ENCODE data around the gene CPNE7. TPM values are rescaled to one million over a fixed set of nuclear protein-coding genes. Genes with fewer than 3 reads are reported as not detected.

Gene CPNE7
- polyA plus RNA-seq, 4 donors: 0.22 to 20.3 (median 7.9) TPM

DNA sequence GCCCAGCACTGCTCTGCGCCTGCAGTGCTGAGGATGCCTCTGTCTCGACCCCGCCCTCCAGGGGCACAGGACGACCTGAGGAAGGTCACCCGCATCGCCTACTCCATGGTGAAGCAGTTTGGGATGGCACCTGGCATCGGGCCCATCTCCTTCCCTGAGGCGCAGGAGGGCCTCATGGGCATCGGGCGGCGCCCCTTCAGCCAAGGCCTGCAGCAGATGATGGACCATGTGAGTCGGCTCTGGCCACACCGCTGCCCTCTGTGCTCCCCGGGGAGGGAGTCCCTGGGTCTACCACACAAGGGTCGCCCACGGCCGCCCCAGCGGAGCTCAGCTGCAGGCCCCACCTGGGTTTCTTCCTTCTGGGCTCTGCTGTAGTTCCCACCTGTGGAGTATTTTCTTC, 21.8 kb upstream of the CPNE7 start:
- no peaks in the 10 kb centered on the region for H3K9me3 ChIP-seq (ENCODE audit: control insufficient read depth in 2 of 2, insufficient read depth in 1 of 2, low read depth in 1 of 2, low read length in 1 of 2)
- 91 to 93% (median 92%) methylated on average over 11 to 18 of the region's 18 CpGs for WGBS, 3 donors
- H3K27ac ChIP-seq (ENCODE audit: low read depth in 1 of 3, low read length in 2 of 3): no peak overlapping the region
- FAIRE-seq: no peak
- no peak overlapping the region for H3K4me3 ChIP-seq (ENCODE audit: low read depth in 1 of 3, low read length in 3 of 3)
- no peaks in the 10 kb centered on the region for H3K4me1 ChIP-seq (ENCODE audit: control insufficient read depth in 3 of 3, insufficient read depth in 2 of 3, low read depth in 1 of 3, low read length in 2 of 3)
- H3K36me3 ChIP-seq (ENCODE audit: control insufficient read depth in 3 of 3, insufficient read depth in 2 of 3, low read depth in 1 of 3, low read length in 3 of 3): peaks cover 3 to 94% (median 8%) of the 10 kb centered on the region in 3 donors
- H3K27me3 ChIP-seq (ENCODE audit: control insufficient read depth in 3 of 3, insufficient read depth in 3 of 3, low read length in 3 of 3): no peaks in the 10 kb centered on the region
- DNase-seq: no peak

DNA sequence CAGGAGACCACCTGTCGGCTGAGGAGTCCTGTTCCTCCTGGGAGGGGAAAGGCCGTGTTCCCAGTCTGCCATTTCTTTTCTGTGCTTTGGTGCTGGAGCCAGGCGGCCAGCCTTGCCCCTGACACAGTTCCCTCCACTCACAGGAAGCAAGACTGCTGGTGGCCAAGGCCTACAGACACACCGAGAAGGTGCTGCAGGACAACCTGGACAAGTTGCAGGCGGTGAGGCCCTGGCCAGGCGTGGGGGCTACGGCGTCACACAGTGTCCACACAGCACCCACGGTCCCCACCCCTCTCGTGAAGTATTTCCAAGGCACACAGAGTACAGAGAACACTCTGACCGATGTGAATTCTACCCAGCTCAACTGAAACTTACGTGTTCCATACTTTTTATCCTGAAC, 21.2 kb upstream of the CPNE7 start:
- Histone ChIP-seq H3K27me3 (ENCODE audit: control insufficient read depth in 3 of 3, insufficient read depth in 3 of 3, low read length in 3 of 3) (no peaks in the 10 kb centered on the region), H3K9me3 (ENCODE audit: control insufficient read depth in 2 of 2, insufficient read depth in 1 of 2, low read depth in 1 of 2, low read length in 1 of 2) (no peaks in the 10 kb centered on the region), H3K27ac (ENCODE audit: low read depth in 1 of 3, low read length in 2 of 3) (no peak overlapping the region), H3K4me3 (ENCODE audit: low read depth in 1 of 3, low read length in 3 of 3) (no peak overlapping the region), H3K4me1 (ENCODE audit: control insufficient read depth in 3 of 3, insufficient read depth in 2 of 3, low read depth in 1 of 3, low read length in 2 of 3) (no peaks in the 10 kb centered on the region), H3K36me3 (ENCODE audit: control insufficient read depth in 3 of 3, insufficient read depth in 2 of 3, low read depth in 1 of 3, low read length in 3 of 3) (peaks cover 0 to 88% (median 8%) of the 10 kb centered on the region in 3 donors)
- no peak for FAIRE-seq
- WGBS, 3 donors: 94 to 97% (median 97%) methylated on average over 12 of the region's 12 CpGs
- no peak for DNase-seq

DNA sequence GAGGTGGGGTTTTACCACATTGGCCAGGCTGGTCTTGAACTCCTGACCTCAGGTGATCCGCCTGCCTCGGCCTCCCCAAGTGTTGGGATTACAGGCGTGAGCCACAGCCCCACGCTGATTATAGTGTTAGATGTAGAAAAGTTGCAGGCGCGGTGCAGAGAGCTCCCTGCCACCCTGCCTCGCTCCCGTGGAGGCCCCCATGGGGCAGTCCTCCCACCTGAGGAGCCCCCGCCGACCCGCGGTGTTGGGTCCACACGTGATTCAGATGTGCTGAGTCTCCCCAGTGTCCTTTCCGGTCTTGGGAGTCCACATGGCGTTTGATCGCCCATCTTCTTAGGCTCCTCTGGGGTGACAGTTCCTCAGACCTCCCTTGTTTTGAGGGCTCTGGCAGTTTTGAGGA, 20.3 kb upstream of the CPNE7 start:
- Histone ChIP-seq H3K4me3 (ENCODE audit: low read depth in 1 of 3, low read length in 3 of 3) (no peak overlapping the region), H3K27ac (ENCODE audit: low read depth in 1 of 3, low read length in 2 of 3) (no peak overlapping the region)

DNA sequence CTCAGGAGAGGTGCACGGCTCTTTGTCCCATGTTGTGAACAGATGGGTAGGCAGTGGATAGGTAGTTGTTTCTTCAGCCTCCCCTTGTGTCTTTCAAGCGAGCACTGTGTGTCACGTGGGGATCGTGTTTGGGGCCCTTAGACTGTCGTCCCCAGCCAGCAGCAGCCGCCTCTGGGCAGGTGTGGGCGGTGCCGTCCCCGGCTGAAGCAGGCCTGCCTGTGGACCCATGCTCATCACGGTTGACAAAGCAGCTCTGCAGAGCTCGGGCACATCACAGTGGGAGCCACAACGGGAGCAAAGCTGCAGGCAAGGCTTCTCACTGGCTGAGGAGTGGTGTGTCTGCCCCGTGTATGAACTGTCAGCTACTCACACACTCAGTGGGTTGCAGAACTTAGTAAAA, 19.8 kb upstream of the CPNE7 start:
- DNase-seq: no peak

More for the DNA sequence above, 20.3 kb upstream of the CPNE7 start:
- FAIRE-seq (no peak), DNase-seq (no peak)
- 94 to 97% (median 94%) methylated on average over 16 of the region's 16 CpGs for WGBS, 3 donors
- Histone ChIP-seq H3K4me1 (ENCODE audit: control insufficient read depth in 3 of 3, insufficient read depth in 2 of 3, low read depth in 1 of 3, low read length in 2 of 3) (peaks cover 0 to 4% (median 0%) of the 10 kb centered on the region in 3 donors), H3K36me3 (ENCODE audit: control insufficient read depth in 3 of 3, insufficient read depth in 2 of 3, low read depth in 1 of 3, low read length in 3 of 3) (peaks cover 0 to 80% (median 8%) of the 10 kb centered on the region in 3 donors), H3K9me3 (ENCODE audit: control insufficient read depth in 2 of 2, insufficient read depth in 1 of 2, low read depth in 1 of 2, low read length in 1 of 2) (no peaks in the 10 kb centered on the region), H3K27me3 (ENCODE audit: control insufficient read depth in 3 of 3, insufficient read depth in 3 of 3, low read length in 3 of 3) (no peaks in the 10 kb centered on the region)

DNA sequence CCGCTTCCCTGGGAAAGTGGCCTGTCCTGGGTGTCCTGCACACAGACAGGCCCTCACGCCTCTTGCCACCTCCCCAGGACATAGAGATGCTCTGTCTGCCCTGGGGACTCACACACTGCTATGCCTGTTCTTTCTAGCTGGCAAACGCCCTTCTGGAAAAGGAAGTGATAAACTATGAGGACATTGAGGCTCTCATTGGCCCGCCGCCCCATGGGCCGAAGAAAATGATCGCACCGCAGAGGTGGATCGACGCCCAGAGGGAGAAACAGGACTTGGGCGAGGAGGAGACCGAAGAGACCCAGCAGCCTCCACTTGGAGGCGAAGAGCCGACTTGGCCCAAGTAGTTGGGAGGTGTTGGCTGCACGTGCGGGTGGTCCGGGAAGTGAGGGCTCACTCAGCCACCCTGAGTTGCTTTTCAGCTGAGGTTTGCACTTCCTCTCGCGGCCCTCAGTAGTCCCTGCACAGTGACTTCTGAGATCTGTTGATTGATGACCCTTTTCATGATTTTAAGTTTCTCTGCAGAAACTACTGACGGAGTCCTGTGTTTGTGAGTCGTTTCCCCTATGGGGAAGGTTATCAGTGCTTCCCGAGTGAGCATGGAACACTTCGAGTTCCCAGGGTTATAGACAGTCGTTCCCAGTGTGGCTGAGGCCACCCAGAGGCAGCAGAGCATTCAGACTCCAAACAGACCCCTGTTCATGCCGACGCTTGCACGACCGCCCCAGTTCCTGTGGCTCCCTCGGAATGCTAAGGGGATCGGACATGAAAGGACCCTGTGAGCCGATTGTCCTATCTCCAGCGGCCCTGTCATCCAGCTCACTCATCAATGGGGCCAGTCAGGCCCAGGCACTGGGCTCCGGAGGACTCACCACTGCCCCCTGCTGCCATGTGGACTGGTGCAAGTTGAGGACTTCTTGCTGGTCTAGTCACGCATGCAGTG, 18.5 kb upstream of the CPNE7 start:
- Histone ChIP-seq H3K9me3 (ENCODE audit: control insufficient read depth in 2 of 2, insufficient read depth in 1 of 2, low read depth in 1 of 2, low read length in 1 of 2) (no peaks in the 10 kb centered on the region), H3K4me3 (ENCODE audit: low read depth in 1 of 3, low read length in 3 of 3) (no peak overlapping the region), H3K27ac (ENCODE audit: low read depth in 1 of 3, low read length in 2 of 3) (peak overlapping the region in 1 of 3 donors; percentile 17), H3K36me3 (ENCODE audit: control insufficient read depth in 3 of 3, insufficient read depth in 2 of 3, low read depth in 1 of 3, low read length in 3 of 3) (peaks cover 0 to 72% (median 7%) of the 10 kb centered on the region in 3 donors), H3K27me3 (ENCODE audit: control insufficient read depth in 3 of 3, insufficient read depth in 3 of 3, low read length in 3 of 3) (no peaks in the 10 kb centered on the region), H3K4me1 (ENCODE audit: control insufficient read depth in 3 of 3, insufficient read depth in 2 of 3, low read depth in 1 of 3, low read length in 2 of 3) (peaks cover 0 to 9% (median 0%) of the 10 kb centered on the region in 3 donors)
- 59 to 68% (median 64%) methylated on average over 34 of the region's 34 CpGs for whole genome bisulfite sequencing, 3 donors
- DNase-seq (peak; percentile 81 to 85), FAIRE-seq (no peak)

More for the DNA sequence above, 19.8 kb upstream of the CPNE7 start:
- FAIRE-seq: no peak
- Histone ChIP-seq H3K36me3 (ENCODE audit: control insufficient read depth in 3 of 3, insufficient read depth in 2 of 3, low read depth in 1 of 3, low read length in 3 of 3) (peaks cover 0 to 75% (median 8%) of the 10 kb centered on the region in 3 donors), H3K9me3 (ENCODE audit: control insufficient read depth in 2 of 2, insufficient read depth in 1 of 2, low read depth in 1 of 2, low read length in 1 of 2) (no peaks in the 10 kb centered on the region), H3K4me1 (ENCODE audit: control insufficient read depth in 3 of 3, insufficient read depth in 2 of 3, low read depth in 1 of 3, low read length in 2 of 3) (peaks cover 0 to 4% (median 0%) of the 10 kb centered on the region in 3 donors), H3K4me3 (ENCODE audit: low read depth in 1 of 3, low read length in 3 of 3) (no peak overlapping the region), H3K27me3 (ENCODE audit: control insufficient read depth in 3 of 3, insufficient read depth in 3 of 3, low read length in 3 of 3) (no peaks in the 10 kb centered on the region), H3K27ac (ENCODE audit: low read depth in 1 of 3, low read length in 2 of 3) (no peak overlapping the region)
- 90 to 92% (median 90%) methylated on average over 13 of the region's 13 CpGs for WGBS, 3 donors

DNA sequence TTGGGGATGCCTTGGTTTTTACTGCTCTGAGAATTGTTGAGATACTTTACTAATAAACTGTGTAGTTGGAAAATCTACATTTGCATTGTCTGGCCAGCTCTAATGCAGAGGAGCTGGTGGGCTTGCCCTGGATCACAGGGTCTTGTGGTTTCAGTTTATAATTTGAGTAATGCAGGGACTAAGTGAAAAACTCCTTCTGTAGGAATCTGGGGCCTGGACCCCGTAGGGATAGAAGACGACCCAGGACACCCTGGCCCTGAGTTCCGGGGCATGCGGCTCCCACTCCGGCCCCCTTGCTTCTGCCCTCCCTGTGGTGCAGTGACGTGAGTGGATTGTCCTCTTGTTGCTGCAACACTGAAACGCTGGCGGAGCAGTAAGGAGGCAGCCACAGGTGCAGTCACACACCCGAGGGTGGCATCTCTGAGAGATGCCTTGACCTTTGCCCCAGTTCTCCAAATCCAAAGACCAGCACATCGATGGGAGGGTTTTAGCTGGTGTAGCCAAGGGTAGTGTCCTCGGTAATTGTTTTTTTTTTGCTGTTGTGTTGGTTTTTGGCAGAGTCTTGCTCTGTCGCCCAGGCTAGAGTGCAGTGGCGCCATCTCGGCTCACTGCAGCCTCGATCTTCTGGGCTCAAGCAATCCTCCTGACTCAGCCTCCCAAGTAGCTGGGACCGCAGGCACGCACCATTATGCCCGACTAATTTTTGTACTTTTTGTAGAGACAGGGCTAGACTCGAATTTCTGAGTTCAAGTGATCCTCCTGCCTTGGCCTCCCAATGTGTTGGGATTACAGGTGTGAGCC, 17.7 kb upstream of the CPNE7 start:
- H3K4me3 ChIP-seq (ENCODE audit: low read depth in 1 of 3, low read length in 3 of 3): no peak overlapping the region

DNA sequence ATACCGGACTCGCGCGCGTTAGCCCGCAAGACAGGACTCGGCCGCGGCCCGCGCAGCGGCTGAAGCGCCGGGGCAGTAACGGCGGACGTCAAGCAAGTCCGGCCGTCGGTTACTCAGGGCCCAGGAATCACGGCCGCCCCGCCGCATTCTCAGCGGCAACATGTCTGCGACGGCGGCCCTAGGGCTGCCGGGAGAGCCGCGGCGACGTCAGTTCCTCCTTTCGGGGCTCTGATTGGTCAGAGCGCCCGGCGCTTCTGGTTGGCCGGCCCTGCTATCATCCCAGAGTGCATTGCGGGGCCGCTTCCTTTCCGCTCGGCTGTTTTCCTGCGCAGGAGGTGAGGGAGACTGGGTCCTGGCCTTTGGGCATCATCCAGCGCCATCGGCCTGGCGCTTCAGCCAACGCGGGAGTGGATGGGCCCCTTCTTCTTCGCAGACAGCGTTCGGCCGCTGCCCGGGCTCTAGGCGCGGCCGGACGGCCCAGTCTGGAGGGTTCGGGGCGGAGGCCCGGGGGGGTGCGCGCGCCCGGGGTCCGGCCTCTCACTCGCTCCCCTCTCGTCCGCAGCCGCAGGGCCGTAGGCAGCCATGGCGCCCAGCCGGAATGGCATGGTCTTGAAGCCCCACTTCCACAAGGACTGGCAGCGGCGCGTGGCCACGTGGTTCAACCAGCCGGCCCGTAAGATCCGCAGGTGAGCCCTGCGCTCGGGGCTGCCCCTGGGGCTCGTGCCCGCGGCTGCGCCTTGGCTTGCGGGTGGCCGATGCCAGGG, 15.0 kb upstream of the CPNE7 start, which contains the start of gene RPL13:
Gene RPL13 (plus strand): TSS at position 305 of the 764 bp plus-strand sequence. CDS start 278 bp downstream, at position 583.
- peak within 1 kb of the TSS; percentile 91 to 99 (median 96) for H3K27ac ChIP-seq (ENCODE audit: low read depth in 1 of 3, low read length in 2 of 3)
- H3K36me3 ChIP-seq (ENCODE audit: control insufficient read depth in 3 of 3, insufficient read depth in 2 of 3, low read depth in 1 of 3, low read length in 3 of 3): peaks cover 12 to 72% (median 17%) of the 10 kb centered on the region in 3 donors
- peaks cover 2 to 43% (median 6%) of the 10 kb centered on the region in 3 donors for H3K4me1 ChIP-seq (ENCODE audit: control insufficient read depth in 3 of 3, insufficient read depth in 2 of 3, low read depth in 1 of 3, low read length in 2 of 3)
- WGBS, 3 donors: 0 to 1% (median 0%) methylated on average over 72 to 87 of the region's 87 CpGs
- H3K4me3 ChIP-seq (ENCODE audit: low read depth in 1 of 3, low read length in 3 of 3): peak within 1 kb of the TSS; percentile 55 to 89 (median 79)
- H3K27me3 ChIP-seq (ENCODE audit: control insufficient read depth in 3 of 3, insufficient read depth in 3 of 3, low read length in 3 of 3): no peaks in the 10 kb centered on the region
- FAIRE-seq: no peak
- H3K9me3 ChIP-seq (ENCODE audit: control insufficient read depth in 2 of 2, insufficient read depth in 1 of 2, low read depth in 1 of 2, low read length in 1 of 2): peaks cover 0 to 4% of the 10 kb centered on the region in 2 donors
- peak; percentile 96 to 97 for DNase-seq

More for the DNA sequence above, 17.7 kb upstream of the CPNE7 start:
- WGBS, 3 donors: 54 to 78% (median 72%) methylated on average over 19 of the region's 19 CpGs
- Histone ChIP-seq H3K4me1 (ENCODE audit: control insufficient read depth in 3 of 3, insufficient read depth in 2 of 3, low read depth in 1 of 3, low read length in 2 of 3) (peaks cover 0 to 17% (median 2%) of the 10 kb centered on the region in 3 donors), H3K9me3 (ENCODE audit: control insufficient read depth in 2 of 2, insufficient read depth in 1 of 2, low read depth in 1 of 2, low read length in 1 of 2) (peaks cover 0 to 2% of the 10 kb centered on the region in 2 donors), H3K36me3 (ENCODE audit: control insufficient read depth in 3 of 3, insufficient read depth in 2 of 3, low read depth in 1 of 3, low read length in 3 of 3) (peaks cover 2 to 72% (median 11%) of the 10 kb centered on the region in 3 donors), H3K27me3 (ENCODE audit: control insufficient read depth in 3 of 3, insufficient read depth in 3 of 3, low read length in 3 of 3) (no peaks in the 10 kb centered on the region), H3K27ac (ENCODE audit: low read depth in 1 of 3, low read length in 2 of 3) (peak overlapping the region in 1 of 3 donors; percentile 17)
- DNase-seq (peak in 1 of 2 donors; percentile 62), FAIRE-seq (no peak)
